ENCODE results near the gene CARMIL1. TPM values are rescaled to one million over a fixed set of nuclear protein-coding genes. Genes with fewer than 3 reads are reported as not detected.

Gene CARMIL1
- total RNA-seq, 3 donors from 2014 or later = 1.2 to 1.9 (median 1.2) TPM

GRCh38 chr6:25329161-25329817, 50.1 kb downstream of the CARMIL1 start:
- peaks cover 16% of the 10 kb centered on the region for H3K4me1 Mint-ChIP-seq (ENCODE audit: low read depth)
- H3K4me3 Mint-ChIP-seq = no peak overlapping the region
- no peaks in the 10 kb centered on the region for H3K9me3 Mint-ChIP-seq
- no peaks in the 10 kb centered on the region for H3K36me3 Mint-ChIP-seq (ENCODE audit: insufficient read depth)
- H3K27me3 Mint-ChIP-seq (ENCODE audit: low read depth) = no peaks in the 10 kb centered on the region
- DNase-seq (no peak), ATAC-seq (no peak)

GRCh38 chr6:25329982-25330381, 50.8 kb downstream of the CARMIL1 start:
- H3K4me1 Mint-ChIP-seq (ENCODE audit: low read depth) = peaks cover 18% of the 10 kb centered on the region
- no peaks in the 10 kb centered on the region for H3K9me3 Mint-ChIP-seq
- DNase-seq (no peak), ATAC-seq (no peak)
- no peaks in the 10 kb centered on the region for H3K36me3 Mint-ChIP-seq (ENCODE audit: insufficient read depth)
- H3K4me3 Mint-ChIP-seq = no peak overlapping the region
- no peaks in the 10 kb centered on the region for H3K27me3 Mint-ChIP-seq (ENCODE audit: low read depth)

- Mint-ChIP-seq H3K4me1 (ENCODE audit: low read depth) (peaks cover 20% of the 10 kb centered on the region), H3K4me3 (no peak overlapping the region), H3K27me3 (ENCODE audit: low read depth) (no peaks in the 10 kb centered on the region), H3K36me3 (ENCODE audit: insufficient read depth) (no peaks in the 10 kb centered on the region), H3K9me3 (no peaks in the 10 kb centered on the region)
- no peak for ATAC-seq
- no peak for DNase-seq
Observed at GRCh38 chr6:25330796-25331685, 51.9 kb downstream of the CARMIL1 start.

DNA sequence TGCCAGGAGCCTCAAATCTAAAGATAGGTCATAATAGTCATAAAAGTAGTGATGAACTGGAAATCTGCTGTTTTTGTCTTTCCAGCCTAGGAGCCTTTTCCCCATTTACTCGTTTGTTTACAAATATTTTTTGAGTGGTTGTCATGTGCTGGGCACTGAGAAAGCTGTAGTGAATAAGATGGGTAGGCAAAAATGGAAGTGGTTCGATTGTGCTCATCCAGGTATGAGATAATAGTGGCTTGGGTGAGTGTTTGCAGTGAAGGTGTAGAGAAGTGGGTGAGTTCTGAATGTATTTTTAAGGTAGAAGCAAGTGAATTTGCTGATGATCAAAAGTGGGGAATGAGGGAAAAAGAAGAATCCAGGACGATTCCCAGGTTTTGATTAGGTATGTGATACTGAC, 53.0 kb downstream of the CARMIL1 start:
- no peaks in the 10 kb centered on the region for H3K27me3 Mint-ChIP-seq (ENCODE audit: low read depth)
- DNase-seq = no peak
- no peaks in the 10 kb centered on the region for H3K36me3 Mint-ChIP-seq (ENCODE audit: insufficient read depth)
- H3K9me3 Mint-ChIP-seq = no peaks in the 10 kb centered on the region
- ATAC-seq = no peak
- peaks cover 21% of the 10 kb centered on the region for H3K4me1 Mint-ChIP-seq (ENCODE audit: low read depth)
- no peak overlapping the region for H3K4me3 Mint-ChIP-seq

- H3K4me3 Mint-ChIP-seq = no peak overlapping the region
- ATAC-seq (no peak), DNase-seq (no peak)
- H3K36me3 Mint-ChIP-seq (ENCODE audit: insufficient read depth) = no peaks in the 10 kb centered on the region
- H3K27me3 Mint-ChIP-seq (ENCODE audit: low read depth) = no peaks in the 10 kb centered on the region
- H3K4me1 Mint-ChIP-seq (ENCODE audit: low read depth) = peaks cover 21% of the 10 kb centered on the region
- H3K9me3 Mint-ChIP-seq = no peaks in the 10 kb centered on the region
Observed at GRCh38 chr6:25332655-25333071, 53.5 kb downstream of the CARMIL1 start.

DNA sequence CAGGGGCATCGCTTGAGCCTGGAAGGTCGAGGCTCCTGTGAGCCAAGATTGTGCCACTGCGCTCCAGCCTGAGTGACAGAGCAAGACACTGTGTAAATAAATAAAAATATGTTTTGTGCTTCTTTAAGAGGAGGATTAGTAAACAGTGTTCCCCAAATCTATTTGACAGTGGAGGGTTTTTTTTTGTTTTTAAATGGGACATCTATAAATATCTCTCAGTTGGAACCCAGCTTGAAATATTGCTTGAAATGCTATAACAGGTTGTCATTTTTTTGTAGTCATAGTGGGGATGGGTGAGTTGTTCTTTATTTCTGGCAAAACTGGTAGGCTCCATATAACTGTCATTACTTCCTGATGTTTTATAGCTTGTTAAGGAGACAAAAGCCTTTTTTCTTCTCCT, 54.3 kb downstream of the CARMIL1 start:
- no peaks in the 10 kb centered on the region for H3K36me3 Mint-ChIP-seq (ENCODE audit: insufficient read depth)
- peaks cover 21% of the 10 kb centered on the region for H3K4me1 Mint-ChIP-seq (ENCODE audit: low read depth)
- no peak for DNase-seq
- no peaks in the 10 kb centered on the region for H3K9me3 Mint-ChIP-seq
- ATAC-seq = no peak
- H3K27me3 Mint-ChIP-seq (ENCODE audit: low read depth) = no peaks in the 10 kb centered on the region
- H3K4me3 Mint-ChIP-seq = no peak overlapping the region

GRCh38 chr6:25334793-25335192, 55.6 kb downstream of the CARMIL1 start:
- H3K4me3 Mint-ChIP-seq = no peak overlapping the region
- H3K9me3 Mint-ChIP-seq = no peaks in the 10 kb centered on the region
- ATAC-seq = no peak
- H3K27me3 Mint-ChIP-seq (ENCODE audit: low read depth) = no peaks in the 10 kb centered on the region
- H3K4me1 Mint-ChIP-seq (ENCODE audit: low read depth) = peaks cover 19% of the 10 kb centered on the region
- DNase-seq = no peak
- no peaks in the 10 kb centered on the region for H3K36me3 Mint-ChIP-seq (ENCODE audit: insufficient read depth)

DNA sequence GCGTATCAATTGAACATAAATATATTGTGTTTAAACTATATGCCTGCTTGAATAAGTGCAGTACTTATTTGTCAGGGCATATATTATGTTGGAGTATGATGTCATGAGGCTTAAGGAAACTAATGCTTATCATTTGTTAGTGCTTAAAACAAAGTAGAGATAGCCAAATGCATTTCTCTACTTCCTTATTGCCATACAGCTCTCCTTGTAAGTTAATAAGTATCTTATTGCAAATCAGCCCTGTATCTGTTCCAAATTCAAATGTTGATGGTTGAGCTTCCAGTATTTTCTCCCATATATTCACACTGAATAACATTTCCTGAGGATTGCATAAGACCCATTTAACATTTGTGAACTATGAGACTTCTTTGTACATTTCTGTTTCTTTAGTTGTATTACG, 57.8 kb downstream of the CARMIL1 start:
- Mint-ChIP-seq H3K4me3 (no peak overlapping the region), H3K9me3 (no peaks in the 10 kb centered on the region)

DNA sequence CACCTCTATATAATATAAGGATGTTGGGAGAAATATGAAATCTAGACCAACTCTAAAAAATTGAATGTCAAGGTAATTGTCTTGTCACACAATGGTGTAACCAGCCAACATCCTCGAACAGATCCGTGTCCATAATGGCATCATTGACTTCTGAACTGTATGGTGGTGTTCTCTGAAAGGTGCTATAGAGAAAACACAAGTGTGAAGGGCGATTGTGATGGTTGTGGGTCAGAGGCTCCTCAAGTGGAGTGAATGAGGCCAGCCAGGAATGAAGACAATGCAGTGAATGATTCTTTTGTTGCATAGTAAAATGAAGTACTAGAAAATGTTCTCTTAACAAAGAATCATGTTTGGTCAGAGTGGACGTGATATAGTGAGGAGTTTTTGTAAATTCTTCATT, 58.3 kb downstream of the CARMIL1 start:
- Mint-ChIP-seq H3K36me3 (ENCODE audit: insufficient read depth) (no peaks in the 10 kb centered on the region), H3K4me1 (ENCODE audit: low read depth) (peaks cover 12% of the 10 kb centered on the region), H3K9me3 (no peaks in the 10 kb centered on the region), H3K4me3 (no peak overlapping the region), H3K27me3 (ENCODE audit: low read depth) (no peaks in the 10 kb centered on the region)
- no peak for DNase-seq
- no peak for ATAC-seq

More for the DNA sequence above, 57.8 kb downstream of the CARMIL1 start:
- Mint-ChIP-seq H3K27me3 (ENCODE audit: low read depth) (no peaks in the 10 kb centered on the region), H3K4me1 (ENCODE audit: low read depth) (peaks cover 14% of the 10 kb centered on the region), H3K36me3 (ENCODE audit: insufficient read depth) (no peaks in the 10 kb centered on the region)
- ATAC-seq (no peak), DNase-seq (no peak)

- H3K36me3 Mint-ChIP-seq (ENCODE audit: insufficient read depth) = no peaks in the 10 kb centered on the region
- no peaks in the 10 kb centered on the region for H3K9me3 Mint-ChIP-seq
- peaks cover 11% of the 10 kb centered on the region for H3K4me1 Mint-ChIP-seq (ENCODE audit: low read depth)
- no peak for DNase-seq
- no peak for ATAC-seq
- H3K27me3 Mint-ChIP-seq (ENCODE audit: low read depth) = no peaks in the 10 kb centered on the region
- H3K4me3 Mint-ChIP-seq = no peak overlapping the region
Observed at GRCh38 chr6:25340431-25341202, 61.4 kb downstream of the CARMIL1 start.

DNA sequence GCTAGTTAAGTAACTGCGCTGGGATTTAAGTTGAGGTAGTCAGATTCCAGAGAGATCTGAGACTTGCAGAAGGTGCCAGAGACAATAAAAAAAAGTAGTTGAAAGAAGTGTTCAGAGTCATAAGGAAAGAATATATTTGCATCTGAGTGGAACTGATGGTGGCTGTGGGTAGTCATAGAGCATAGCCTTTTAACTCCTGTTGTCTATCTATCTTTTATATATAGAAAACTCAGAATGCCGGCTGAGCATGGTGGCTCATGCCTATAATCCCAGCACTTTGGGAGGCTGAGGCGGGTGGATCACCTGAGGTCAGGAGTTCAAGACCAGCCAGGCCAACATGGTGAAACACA, 62.0 kb downstream of the CARMIL1 start:
- no peaks in the 10 kb centered on the region for H3K9me3 Mint-ChIP-seq
- H3K27me3 Mint-ChIP-seq (ENCODE audit: low read depth) = no peaks in the 10 kb centered on the region
- DNase-seq (no peak), ATAC-seq (no peak)
- peaks cover 10% of the 10 kb centered on the region for H3K4me1 Mint-ChIP-seq (ENCODE audit: low read depth)
- no peaks in the 10 kb centered on the region for H3K36me3 Mint-ChIP-seq (ENCODE audit: insufficient read depth)
- no peak overlapping the region for H3K4me3 Mint-ChIP-seq

DNA sequence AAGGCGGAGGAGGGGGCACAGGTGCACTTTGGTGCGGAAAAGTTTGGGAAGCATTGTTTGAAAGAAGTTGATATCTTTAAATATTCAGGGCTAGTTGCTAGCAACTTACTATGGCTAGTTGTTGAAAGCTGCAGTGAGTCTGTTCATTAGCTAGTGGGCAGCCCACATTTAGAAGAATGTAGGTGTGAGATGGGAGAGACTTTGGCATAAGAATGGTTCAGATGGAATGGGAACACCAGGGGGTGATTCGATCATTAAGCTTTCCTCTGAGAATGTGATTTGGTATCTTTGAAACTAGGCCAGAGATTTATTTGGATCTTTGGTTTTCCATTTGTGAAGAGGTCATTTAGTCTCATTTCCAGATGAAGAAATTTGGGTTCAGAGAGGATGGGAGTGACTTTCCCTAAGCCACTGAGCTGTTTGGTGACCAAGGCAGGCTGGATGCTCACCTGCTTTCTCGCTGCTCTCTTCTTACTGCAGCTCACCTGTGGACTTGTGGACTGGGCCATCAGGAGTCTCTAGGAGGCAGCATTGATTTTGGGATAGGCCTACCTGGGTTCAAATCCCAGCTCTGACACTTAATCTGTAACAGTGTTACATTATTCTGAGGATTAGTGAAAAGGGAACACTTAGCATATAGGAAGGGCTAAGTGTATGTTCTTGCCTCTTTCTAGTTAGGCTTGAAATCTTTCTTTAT, 62.9 kb downstream of the CARMIL1 start:
- no peaks in the 10 kb centered on the region for H3K27me3 Mint-ChIP-seq (ENCODE audit: low read depth)
- no peak for DNase-seq
- ATAC-seq = no peak
- no peaks in the 10 kb centered on the region for H3K36me3 Mint-ChIP-seq (ENCODE audit: insufficient read depth)
- H3K9me3 Mint-ChIP-seq = no peaks in the 10 kb centered on the region
- peaks cover 10% of the 10 kb centered on the region for H3K4me1 Mint-ChIP-seq (ENCODE audit: low read depth)
- H3K4me3 Mint-ChIP-seq = no peak overlapping the region

GRCh38 chr6:25342802-25343201, 63.6 kb downstream of the CARMIL1 start:
- Mint-ChIP-seq H3K4me1 (ENCODE audit: low read depth) (peaks cover 10% of the 10 kb centered on the region), H3K36me3 (ENCODE audit: insufficient read depth) (no peaks in the 10 kb centered on the region), H3K4me3 (no peak overlapping the region), H3K9me3 (no peaks in the 10 kb centered on the region), H3K27me3 (ENCODE audit: low read depth) (no peaks in the 10 kb centered on the region)
- ATAC-seq (no peak), DNase-seq (no peak)

GRCh38 chr6:25343984-25344383, 64.8 kb downstream of the CARMIL1 start:
- no peak overlapping the region for H3K4me3 Mint-ChIP-seq
- H3K9me3 Mint-ChIP-seq = no peaks in the 10 kb centered on the region
- DNase-seq (no peak), ATAC-seq (no peak)
- H3K27me3 Mint-ChIP-seq (ENCODE audit: low read depth) = no peaks in the 10 kb centered on the region
- H3K36me3 Mint-ChIP-seq (ENCODE audit: insufficient read depth) = no peaks in the 10 kb centered on the region
- peaks cover 10% of the 10 kb centered on the region for H3K4me1 Mint-ChIP-seq (ENCODE audit: low read depth)
